ENCODE measurements around the gene CIITA. TPM values are rescaled to one million over a fixed set of nuclear protein-coding genes. Genes with fewer than 3 reads are reported as not detected.

CIITA gene
- total and polyA plus RNA-seq, 9 of the 15 experiments (the other 6 are each of a cell fraction or from before 2014, with no cell fraction given): 0.01 to 0.20 (median 0.11) TPM; not detected in 4

DNA sequence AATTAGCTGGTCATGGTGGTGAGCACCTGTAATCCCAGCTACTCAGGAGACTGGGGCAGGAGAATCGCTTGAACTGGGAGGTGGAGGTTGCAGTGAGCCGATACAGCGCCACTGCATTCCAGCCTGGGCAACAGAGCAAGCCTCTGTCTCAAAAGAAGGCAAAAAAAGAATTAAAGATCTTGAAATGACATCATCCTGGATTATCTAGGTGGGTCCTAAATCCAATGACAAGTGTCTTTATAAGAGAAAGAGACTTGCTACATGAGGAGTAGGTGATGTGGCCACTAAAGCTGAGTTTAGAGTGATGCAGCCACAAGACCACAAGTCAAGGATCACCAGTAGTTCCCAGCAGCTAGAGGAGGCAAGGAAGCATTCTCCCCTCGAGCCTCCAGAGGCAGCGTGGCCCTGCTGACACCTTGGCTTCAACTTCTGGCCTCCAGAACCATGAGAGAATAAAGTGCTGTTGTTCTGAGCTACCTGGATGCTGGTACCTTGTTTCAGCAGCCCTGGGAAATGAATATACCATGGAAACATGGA lies 15.8 kb downstream of the CIITA start:
- POLR2A ChIA-PET: interaction anchor here (0.6 to 0.7 kb wide), 2 partner anchors 14 to 17 kb away, joined by 3 read pairs; no protein-coding TSS in a partner anchor
- Histone ChIP-seq H3K9me3 (replicated peaks; ENCODE audit: control insufficient read depth, insufficient read depth, low read depth, low read length) (no peaks in the 10 kb centered on the region), H2AFZ (ENCODE audit: low read depth, low read length) (no peak overlapping the region), H3K4me1 (replicated peaks in 1 of 2; ENCODE audit: control insufficient read depth in 2 of 2, insufficient read depth in 2 of 2, low read length in 2 of 2) (no peaks in the 10 kb centered on the region), H3K9ac (ENCODE audit: insufficient read depth in 1 of 2, low read depth in 2 of 2, low read length in 2 of 2) (no peak overlapping the region), H3K79me2 (ENCODE audit: control insufficient read depth, insufficient read depth, low read length) (no peaks in the 10 kb centered on the region), H3K27ac (ENCODE audit: extremely low read depth, low read depth, low read length) (no peak overlapping the region), H3K4me3 (no peak overlapping the region), H3K9me1 (ENCODE audit: control insufficient read depth, insufficient read depth, low read length) (peaks cover 5% of the 10 kb centered on the region), H4K20me1 (replicated peaks; ENCODE audit: control insufficient read depth, insufficient read depth, low read length) (peaks cover 9% of the 10 kb centered on the region), H3K36me3 (ENCODE audit: control insufficient read depth, insufficient read depth, low read length) (no peaks in the 10 kb centered on the region), H3K4me2 (ENCODE audit: insufficient read depth, low read length) (no peak overlapping the region), H3K27me3 (ENCODE audit: control insufficient read depth in 2 of 2, insufficient read depth in 2 of 2, low read length in 2 of 2) (peaks cover 2 to 12% of the 10 kb centered on the region in 2 experiments; a peak in 4 of 5 replicates)
- no TSS peak for BruUV-seq (replicated peaks)
- in situ Hi-C loops (cut with MboI): no loop called here
- DNase-seq (ENCODE audit: extremely low read depth in 1 of 4, low spot score in 3 of 4) (no peak), ATAC-seq (no peak), FAIRE-seq (no peak)
- WGBS (ENCODE audit: insufficient coverage, low coverage, missing lambda C conversion rate): 2% methylated on average over 5 of the region's 5 CpGs
- intact Hi-C loops (cut with micrococcal nuclease): no loop called here
- CTCF ChIA-PET (ENCODE audit: low intra/inter-chr PET ratio): interaction anchor here (0.6 kb wide), 1 partner anchor 466 kb away, joined by 3 read pairs; no protein-coding TSS in a partner anchor
- TF ChIP-seq ZFP30 (CRISPR knock-in tag; IDR thresholded peaks at IDR 0.05; ENCODE audit: borderline replicate concordance) (no peak), BMI1 (IDR thresholded peaks at IDR 0.05; ENCODE audit: low read length) (no peak), ZBTB40 (IDR thresholded peaks at IDR 0.05) (no peak), ZBTB40 (CRISPR knock-in tag; IDR thresholded peaks at IDR 0.05) (no peak), GATAD2B (IDR thresholded peaks at IDR 0.05; ENCODE audit: borderline replicate concordance) (no peak), CCAR2 (IDR thresholded peaks at IDR 0.05; ENCODE audit: low read depth, low read length) (no peak), HBP1 (CRISPR knock-in tag; IDR thresholded peaks at IDR 0.05) (no peak), CBX1 (IDR thresholded peaks at IDR 0.05; ENCODE audit: low read depth) (no peak), TAF15 (IDR thresholded peaks at IDR 0.05; ENCODE audit: low read depth, low read length) (no peak), TARDBP (IDR thresholded peaks at IDR 0.05) (no peak), KLF1 (tag; IDR thresholded peaks at IDR 0.05) (no peak)
- TF ChIP-seq, protein P1, sequence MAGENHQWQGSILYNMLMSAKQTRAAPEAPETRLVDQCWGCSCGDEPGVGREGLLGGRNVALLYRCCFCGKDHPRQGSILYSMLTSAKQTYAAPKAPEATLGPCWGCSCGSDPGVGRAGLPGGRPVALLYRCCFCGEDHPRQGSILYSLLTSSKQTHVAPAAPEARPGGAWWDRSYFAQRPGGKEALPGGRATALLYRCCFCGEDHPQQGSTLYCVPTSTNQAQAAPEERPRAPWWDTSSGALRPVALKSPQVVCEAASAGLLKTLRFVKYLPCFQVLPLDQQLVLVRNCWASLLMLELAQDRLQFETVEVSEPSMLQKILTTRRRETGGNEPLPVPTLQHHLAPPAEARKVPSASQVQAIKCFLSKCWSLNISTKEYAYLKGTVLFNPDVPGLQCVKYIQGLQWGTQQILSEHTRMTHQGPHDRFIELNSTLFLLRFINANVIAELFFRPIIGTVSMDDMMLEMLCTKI (IDR thresholded peaks at IDR 0.05; ENCODE audit: partially characterized antibody): no peak
